ENCODE data around the gene CCDC190.
"Not testable (repeated sequence)": the region's sequence is repeated elsewhere in the genome, so short reads cannot be mapped to it uniquely, and the experiment has no call there.

CCDC190 gene

GRCh38 chr1:162829268-162829667 lies 31.7 kb downstream of the CCDC190 start:
- Histone ChIP-seq H3K9me3 (ENCODE audit: severe bottlenecking) (no peaks in the 10 kb centered on the region), H3K4me3 (ENCODE audit: low read depth, low read length) (no peak overlapping the region), H3K27me3 (ENCODE audit: insufficient read depth, low read depth, severe bottlenecking) (no peaks in the 10 kb centered on the region), H3K36me3 (no peaks in the 10 kb centered on the region), H3K27ac (no peak overlapping the region)
- DNase-seq: no peak
- no peak for TF ChIP-seq CTCF (IDR thresholded peaks at IDR 0.05; ENCODE audit: low read depth, low read length)

GRCh38 chr1:162823771-162824525 lies 37.0 kb downstream of the CCDC190 start:
- DNase-seq: no peak
- no peaks in the 10 kb centered on the region for H3K27me3 ChIP-seq (ENCODE audit: insufficient read depth, low read depth, severe bottlenecking)
- H3K36me3 ChIP-seq: no peaks in the 10 kb centered on the region
- no peak overlapping the region for H3K4me3 ChIP-seq (ENCODE audit: low read depth, low read length)
- no peaks in the 10 kb centered on the region for H3K9me3 ChIP-seq (ENCODE audit: severe bottlenecking)
- no peak for TF ChIP-seq CTCF (IDR thresholded peaks at IDR 0.05; ENCODE audit: low read depth, low read length)
- H3K27ac ChIP-seq: no peak overlapping the region

GRCh38 chr1:162823231-162823630 lies 37.7 kb downstream of the CCDC190 start:
- Histone ChIP-seq H3K27me3 (ENCODE audit: insufficient read depth, low read depth, severe bottlenecking) (no peaks in the 10 kb centered on the region), H3K27ac (no peak overlapping the region; the same call in 1 of the 2 replicates), H3K36me3 (no peaks in the 10 kb centered on the region), H3K4me3 (ENCODE audit: low read depth, low read length) (no peak overlapping the region), H3K9me3 (ENCODE audit: severe bottlenecking) (no peaks in the 10 kb centered on the region)
- no peak for DNase-seq
- TF ChIP-seq CTCF (IDR thresholded peaks at IDR 0.05; ENCODE audit: low read depth, low read length): no peak

- Histone ChIP-seq H3K36me3 (no peaks in the 10 kb centered on the region), H3K4me3 (ENCODE audit: low read depth, low read length) (peak overlapping the region; percentile 64), H3K27me3 (ENCODE audit: insufficient read depth, low read depth, severe bottlenecking) (no peaks in the 10 kb centered on the region), H3K9me3 (ENCODE audit: severe bottlenecking) (no peaks in the 10 kb centered on the region), H3K27ac (peak overlapping the region; percentile 15; the same call in 1 of the 2 replicates)
- 0 out of 2 replicates have a peak, but pooled peaks have one; percentile 21 for TF ChIP-seq CTCF (IDR thresholded peaks at IDR 0.05; ENCODE audit: low read depth, low read length)
- DNase-seq: peak; percentile 74
These were observed 38.4 kb downstream of the CCDC190 start for GRCh38 chr1:162822391-162823200.

GRCh38 chr1:162818666-162819065 lies 42.3 kb downstream of the CCDC190 start:
- H3K36me3 ChIP-seq; H3K4me3 ChIP-seq (ENCODE audit: low read depth, low read length); H3K27ac ChIP-seq; H3K9me3 ChIP-seq (ENCODE audit: severe bottlenecking); H3K27me3 ChIP-seq (ENCODE audit: insufficient read depth, low read depth, severe bottlenecking); DNase-seq: not testable (repeated sequence)

- not testable (repeated sequence) for DNase-seq; H3K27ac ChIP-seq; H3K9me3 ChIP-seq (ENCODE audit: severe bottlenecking); H3K4me3 ChIP-seq (ENCODE audit: low read depth, low read length); H3K27me3 ChIP-seq (ENCODE audit: insufficient read depth, low read depth, severe bottlenecking); H3K36me3 ChIP-seq
These were observed 42.8 kb downstream of the CCDC190 start for GRCh38 chr1:162818136-162818535.

- H3K27me3 ChIP-seq (ENCODE audit: insufficient read depth, low read depth, severe bottlenecking); DNase-seq; H3K27ac ChIP-seq; H3K4me3 ChIP-seq (ENCODE audit: low read depth, low read length); H3K9me3 ChIP-seq (ENCODE audit: severe bottlenecking); H3K36me3 ChIP-seq: not testable (repeated sequence)
These were observed 48.6 kb downstream of the CCDC190 start for GRCh38 chr1:162812357-162812756.

GRCh38 chr1:162807503-162807902 lies 53.5 kb downstream of the CCDC190 start:
- not testable (repeated sequence) for DNase-seq; H3K4me3 ChIP-seq (ENCODE audit: low read depth, low read length); H3K9me3 ChIP-seq (ENCODE audit: severe bottlenecking); H3K27me3 ChIP-seq (ENCODE audit: insufficient read depth, low read depth, severe bottlenecking); H3K27ac ChIP-seq
- H3K36me3 ChIP-seq: peaks cover 17% of the 10 kb centered on the region
